ENCODE results near the gene CKS1B. TPM values are rescaled to one million over a fixed set of nuclear protein-coding genes. Genes with fewer than 3 reads are reported as not detected.

Gene CKS1B
- total RNA-seq, 4 donors from 2014 or later = 34.9 to 72.8 (median 55.3) TPM

GRCh38 chr1:154937988-154938386 is 36.5 kb upstream of the CKS1B start:
- H3K27ac ChIP-seq = peak overlapping the region; percentile 97 to 99 (median 98)
- no peaks in the 10 kb centered on the region for H3K9me3 ChIP-seq
- 35 to 54% methylated on average over 3 to 6 of the region's 8 CpGs for WGBS, 2 donors
- H3K27me3 ChIP-seq = no peaks in the 10 kb centered on the region
- intact Hi-C loops (cut with DNase I) = no loop called here
- no peaks in the 10 kb centered on the region for H3K36me3 ChIP-seq
- no peak for TF ChIP-seq POLR2A (IDR thresholded peaks at IDR 0.05)
- TF ChIP-seq CTCF (IDR thresholded peaks at IDR 0.05) = no peak
- H3K4me1 ChIP-seq = peaks cover 56 to 77% (median 58%) of the 10 kb centered on the region in 3 donors
- no peak for DNase-seq
- peak overlapping the region in 3 of 4 donors; percentile 65 to 75 (median 71) for H3K4me3 ChIP-seq

GRCh38 chr1:154938604-154939399 is 35.7 kb upstream of the CKS1B start:
- Histone ChIP-seq H3K4me3 (no peak overlapping the region), H3K36me3 (no peaks in the 10 kb centered on the region), H3K4me1 (peaks cover 64 to 83% (median 67%) of the 10 kb centered on the region in 3 donors), H3K27ac (peak overlapping the region; percentile 97 to 99 (median 98)), H3K27me3 (no peaks in the 10 kb centered on the region), H3K9me3 (no peaks in the 10 kb centered on the region)
- intact Hi-C loops (cut with DNase I) = no loop called here
- no peak for DNase-seq
- TF ChIP-seq CTCF (IDR thresholded peaks at IDR 0.05) (peak in 2 of 6 experiments; percentile 37 to 39), POLR2A (IDR thresholded peaks at IDR 0.05) (peak in 1 of 4 donors; percentile 14)
- 80 to 91% methylated on average over 7 of the region's 7 CpGs for WGBS, 2 donors

- H3K27me3 ChIP-seq = no peaks in the 10 kb centered on the region
- H3K36me3 ChIP-seq = peaks cover 0 to 10% (median 3%) of the 10 kb centered on the region in 3 donors
- WGBS, 2 donors = 100% methylated on average over 1 of the region's 1 CpG
- H3K4me3 ChIP-seq = no peak overlapping the region
- no peak for TF ChIP-seq CTCF (IDR thresholded peaks at IDR 0.05)
- TF ChIP-seq POLR2A (IDR thresholded peaks at IDR 0.05) = no peak
- peak overlapping the region in 3 of 4 donors; percentile 81 to 98 (median 97) for H3K27ac ChIP-seq
- intact Hi-C loops (cut with DNase I) = no loop called here
- H3K4me1 ChIP-seq = peaks cover 69 to 90% (median 73%) of the 10 kb centered on the region in 3 donors
- no peak for DNase-seq
- H3K9me3 ChIP-seq = no peaks in the 10 kb centered on the region
These were observed 34.3 kb upstream of the CKS1B start for GRCh38 chr1:154940213-154940560.

- intact Hi-C loops (cut with DNase I) = no loop called here
- Histone ChIP-seq H3K36me3 (peaks cover 0 to 15% (median 6%) of the 10 kb centered on the region in 3 donors), H3K27me3 (no peaks in the 10 kb centered on the region), H3K9me3 (no peaks in the 10 kb centered on the region), H3K4me3 (no peak overlapping the region), H3K27ac (peak overlapping the region; percentile 13 to 98 (median 89)), H3K4me1 (peaks cover 64 to 85% (median 67%) of the 10 kb centered on the region in 3 donors)
- TF ChIP-seq POLR2A (IDR thresholded peaks at IDR 0.05) (no peak), CTCF (IDR thresholded peaks at IDR 0.05) (no peak)
- 24 to 54% methylated on average over 4 to 6 of the region's 8 CpGs for WGBS, 2 donors
- DNase-seq = no peak
These were observed 33.8 kb upstream of the CKS1B start for GRCh38 chr1:154940651-154941194.

- H3K27me3 ChIP-seq = no peaks in the 10 kb centered on the region
- H3K27ac ChIP-seq = peak overlapping the region; percentile 56 to 98 (median 89)
- no peaks in the 10 kb centered on the region for H3K9me3 ChIP-seq
- TF ChIP-seq POLR2A (IDR thresholded peaks at IDR 0.05) = no peak
- TF ChIP-seq CTCF (IDR thresholded peaks at IDR 0.05) = no peak
- intact Hi-C loops (cut with DNase I) = no loop called here
- DNase-seq = no peak
- H3K36me3 ChIP-seq = peaks cover 0 to 23% (median 6%) of the 10 kb centered on the region in 3 donors
- H3K4me1 ChIP-seq = peaks cover 60 to 78% (median 64%) of the 10 kb centered on the region in 3 donors
- 44 to 74% methylated on average over 2 to 4 of the region's 5 CpGs for WGBS, 2 donors
- no peak overlapping the region for H3K4me3 ChIP-seq
These were observed 33.0 kb upstream of the CKS1B start for GRCh38 chr1:154941333-154942013.
